Fibroblast of skin of abdomen (primary cell): ENCODE measurements around the gene CCR3.

ENCODE experiments used
- DNase-seq: peaks from one replicate; pipeline ENCODE4 v3.0.0-alpha.2; 2013

Gene CCR3

DNA sequence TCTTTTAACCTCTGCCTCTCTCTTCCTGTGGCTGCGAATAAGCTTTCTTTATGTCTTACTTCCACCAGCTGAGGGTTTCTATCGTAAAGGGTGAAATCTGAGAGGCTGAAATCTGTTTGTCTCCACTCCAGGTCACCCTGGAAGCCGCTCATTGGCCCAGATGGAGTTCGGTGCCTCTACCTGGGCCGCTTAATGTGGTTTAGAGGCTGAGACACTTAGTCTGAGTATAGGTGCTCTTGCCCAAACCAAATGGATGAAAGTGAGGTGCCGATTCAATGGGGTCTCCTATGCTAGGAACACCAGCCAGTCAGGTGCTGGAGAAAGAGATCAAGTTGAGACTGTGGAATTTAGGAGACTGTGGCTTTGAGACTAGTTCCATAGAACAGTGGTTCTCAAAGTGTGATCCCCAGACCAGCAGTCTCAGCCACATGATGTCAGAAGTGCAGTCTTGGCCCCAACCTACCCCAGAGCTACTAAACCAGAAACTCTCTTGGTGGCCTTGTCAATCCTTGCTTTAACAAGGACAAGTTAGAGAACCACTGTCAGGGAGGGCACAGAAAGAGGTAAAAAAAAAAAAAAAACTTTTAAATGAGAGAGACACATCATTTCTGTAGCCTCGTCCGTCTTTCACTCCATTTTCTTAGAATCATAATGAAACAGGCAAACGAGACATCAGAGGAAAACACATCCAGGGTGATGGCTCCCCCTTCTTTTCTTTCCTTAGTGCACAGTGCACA lies 56.8 kb downstream of the CCR3 start:
- no peak for DNase-seq

DNA sequence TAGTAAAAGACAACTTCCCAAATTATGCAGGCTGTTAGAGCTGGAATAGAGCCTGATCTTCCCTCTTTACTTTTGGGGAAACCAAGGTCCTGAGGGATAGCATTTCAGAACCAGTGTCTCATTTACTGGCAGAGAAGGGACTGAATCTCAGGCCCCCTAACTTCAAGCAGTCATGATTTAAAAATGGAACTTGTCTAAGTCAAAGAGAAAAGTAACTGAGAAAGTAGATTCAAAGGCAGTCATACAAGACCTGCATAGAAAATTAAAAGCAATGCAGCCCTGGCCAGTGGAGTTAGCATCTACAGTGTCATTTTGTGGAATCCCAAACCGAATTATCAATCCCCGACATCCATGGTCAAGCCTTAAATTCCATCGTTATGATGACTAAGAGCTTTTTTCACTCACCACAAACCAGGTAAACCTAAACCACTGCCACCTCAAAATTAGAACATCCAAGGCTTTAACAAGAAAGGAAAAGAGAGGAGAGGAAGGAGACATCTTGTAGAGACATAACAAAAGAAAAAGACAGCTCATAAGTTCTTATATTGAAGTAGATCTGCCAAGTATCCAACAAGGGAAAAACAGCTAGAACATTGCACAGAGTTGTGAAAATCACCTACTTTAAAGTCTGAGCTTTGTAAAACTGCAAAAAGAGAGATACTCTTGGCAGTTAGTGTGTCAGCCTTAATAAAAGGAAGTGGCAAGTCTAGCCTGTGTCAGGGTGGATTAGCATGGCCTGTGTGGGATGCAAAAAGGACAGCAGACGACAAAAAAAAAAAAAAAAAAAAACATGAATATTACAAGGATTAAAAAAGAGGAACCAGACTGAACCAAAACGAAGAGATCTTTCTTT lies 57.6 kb downstream of the CCR3 start:
- no peak for DNase-seq

GRCh38 chr3:46300461-46300789 lies 58.2 kb downstream of the CCR3 start:
- DNase-seq = no peak

GRCh38 chr3:46301122-46301835 lies 59.0 kb downstream of the CCR3 start:
- no peak for DNase-seq

DNA sequence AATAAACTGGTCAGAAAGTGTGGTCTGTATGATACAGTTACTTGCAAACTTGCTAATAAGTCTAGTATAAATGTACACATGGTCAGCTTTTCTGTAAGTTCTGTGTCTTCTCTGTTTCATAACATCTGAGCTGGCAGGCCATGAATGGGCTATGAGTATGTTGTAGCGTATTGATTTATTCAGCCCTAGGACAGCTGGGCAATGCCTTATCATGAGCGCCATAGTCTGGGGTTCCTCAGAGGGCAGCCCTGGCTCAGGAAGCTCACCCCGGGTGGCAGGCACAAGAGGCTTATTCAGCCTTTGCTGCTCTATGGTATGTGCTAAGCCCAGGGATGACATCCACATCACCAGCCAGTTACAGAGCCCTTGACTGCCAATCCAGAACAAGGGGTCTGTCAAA lies 61.0 kb downstream of the CCR3 start:
- no peak for DNase-seq

DNA sequence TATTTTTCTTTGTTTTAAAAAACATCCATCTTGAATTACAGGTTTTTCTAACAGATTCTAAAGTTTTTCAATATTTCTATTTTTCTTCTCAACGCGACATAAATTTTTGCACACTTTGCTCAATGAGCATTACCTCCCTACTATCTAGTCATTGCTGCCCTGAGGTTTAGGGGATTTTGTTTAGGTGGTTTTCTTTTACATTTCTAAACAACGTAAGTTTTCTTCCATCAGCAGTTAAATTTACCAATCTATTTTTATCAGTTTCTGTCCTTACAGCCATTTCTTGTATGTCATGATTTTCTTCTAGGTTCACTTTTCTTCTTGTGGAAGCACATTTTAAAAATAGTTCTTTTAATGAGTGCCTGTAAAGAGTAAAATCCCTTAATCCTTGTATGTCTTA lies 62.5 kb downstream of the CCR3 start:
- DNase-seq = no peak

DNA sequence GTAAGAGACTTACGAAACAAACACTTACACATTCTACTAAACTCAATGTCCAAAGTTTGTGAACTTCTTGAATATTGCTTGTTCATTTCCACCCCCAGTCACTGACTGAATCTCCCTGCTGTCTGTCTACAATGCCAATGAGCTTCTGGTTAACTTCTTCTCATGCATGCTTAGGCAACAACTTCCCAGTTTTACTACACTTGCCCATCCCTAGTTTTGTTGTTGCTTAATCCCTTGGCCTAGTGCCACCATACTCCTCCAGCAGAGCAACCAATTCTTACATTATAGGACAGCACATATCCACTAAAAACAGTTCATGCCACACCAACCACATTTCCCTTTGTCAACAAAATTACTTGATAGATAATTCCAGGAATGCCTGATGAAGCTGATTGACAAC lies 70.7 kb downstream of the CCR3 start:
- DNase-seq = no peak

DNA sequence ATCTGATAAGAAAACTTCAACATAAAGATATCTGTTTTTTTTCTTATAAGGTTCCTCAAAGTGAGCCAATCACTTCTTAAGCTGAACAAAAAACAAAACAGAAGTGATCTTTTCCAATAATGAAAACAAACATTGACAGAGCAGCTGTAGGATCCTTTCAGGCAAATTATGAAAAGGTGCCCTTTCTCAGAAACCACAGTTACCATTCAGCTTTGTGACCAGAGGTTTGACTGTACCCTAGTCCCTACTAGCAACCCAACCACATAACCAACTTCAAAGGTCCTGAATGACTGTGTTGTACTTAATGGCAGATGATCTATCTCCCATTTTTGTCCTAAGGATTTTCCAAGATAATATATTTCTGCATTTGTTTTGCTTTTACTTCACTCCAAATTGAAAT lies 72.3 kb downstream of the CCR3 start:
- DNase-seq = no peak

GRCh38 chr3:46316206-46316605 lies 73.9 kb downstream of the CCR3 start:
- DNase-seq = no peak
